Loucy (cell line): ENCODE data around the gene LRRC43.

Experiments
- EZH2phosphoT487 ChIP-seq: fragments of 200-600 bp; IDR thresholded peaks from 2 replicates; pipeline ENCODE4 v1.6.1; 2018; ENCODE audit warnings: antibody characterized with exemption, mild to moderate bottlenecking, moderate library complexity, borderline replicate concordance
- TF ChIP-seq, protein P1 (sequence below): fragments of 200-600 bp; sonication (generic); conservative IDR thresholded peaks from 2 replicates; pipeline ENCODE4 v1.5.1; 2014; ENCODE audit warnings: mild to moderate bottlenecking, antibody characterized with exemption, low read length

DNA sequence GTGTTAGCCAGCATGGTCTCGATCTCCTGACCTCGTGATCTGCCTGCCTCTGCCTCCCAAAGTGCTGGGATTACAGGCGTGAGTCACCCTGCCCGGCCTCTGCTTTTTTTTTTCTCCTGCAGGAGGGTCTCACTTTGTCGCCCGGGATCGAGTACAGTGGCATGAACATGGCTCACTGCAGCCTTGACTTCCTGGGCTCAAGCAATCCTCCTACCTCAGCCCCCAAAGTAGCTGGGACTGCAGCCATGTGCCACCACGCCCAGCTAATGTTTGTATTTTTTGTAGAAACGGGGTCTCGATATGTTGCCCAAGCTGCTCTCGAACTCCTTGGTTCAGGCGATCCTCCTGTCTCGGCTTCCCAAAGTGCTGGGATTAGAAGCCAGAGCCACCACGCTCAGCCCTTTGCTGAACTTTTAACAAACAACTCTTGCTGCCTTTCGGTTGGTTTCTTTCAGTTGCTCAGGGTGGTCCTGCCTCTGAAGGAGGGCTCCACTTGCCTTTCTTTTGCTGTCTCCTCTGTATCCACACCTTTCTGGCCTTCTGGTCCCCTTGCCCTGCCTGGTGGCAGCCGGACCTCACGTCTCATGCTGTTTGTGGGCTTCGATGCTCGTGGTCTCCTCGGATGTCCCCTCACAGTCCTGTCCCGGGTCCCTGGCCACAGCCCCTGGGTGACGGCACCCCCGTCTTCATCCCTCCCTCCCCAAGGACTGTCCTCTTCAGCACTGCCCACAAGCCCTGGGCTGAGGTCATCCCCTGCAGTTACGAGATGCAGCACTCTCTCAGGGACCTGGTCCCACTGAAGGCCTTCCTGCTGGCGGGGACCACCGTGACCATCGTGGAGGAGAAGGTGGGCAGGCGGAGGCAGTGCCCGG is 16.8 kb downstream of the LRRC43 start:
- TF ChIP-seq, protein P1, sequence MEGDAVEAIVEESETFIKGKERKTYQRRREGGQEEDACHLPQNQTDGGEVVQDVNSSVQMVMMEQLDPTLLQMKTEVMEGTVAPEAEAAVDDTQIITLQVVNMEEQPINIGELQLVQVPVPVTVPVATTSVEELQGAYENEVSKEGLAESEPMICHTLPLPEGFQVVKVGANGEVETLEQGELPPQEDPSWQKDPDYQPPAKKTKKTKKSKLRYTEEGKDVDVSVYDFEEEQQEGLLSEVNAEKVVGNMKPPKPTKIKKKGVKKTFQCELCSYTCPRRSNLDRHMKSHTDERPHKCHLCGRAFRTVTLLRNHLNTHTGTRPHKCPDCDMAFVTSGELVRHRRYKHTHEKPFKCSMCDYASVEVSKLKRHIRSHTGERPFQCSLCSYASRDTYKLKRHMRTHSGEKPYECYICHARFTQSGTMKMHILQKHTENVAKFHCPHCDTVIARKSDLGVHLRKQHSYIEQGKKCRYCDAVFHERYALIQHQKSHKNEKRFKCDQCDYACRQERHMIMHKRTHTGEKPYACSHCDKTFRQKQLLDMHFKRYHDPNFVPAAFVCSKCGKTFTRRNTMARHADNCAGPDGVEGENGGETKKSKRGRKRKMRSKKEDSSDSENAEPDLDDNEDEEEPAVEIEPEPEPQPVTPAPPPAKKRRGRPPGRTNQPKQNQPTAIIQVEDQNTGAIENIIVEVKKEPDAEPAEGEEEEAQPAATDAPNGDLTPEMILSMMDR, result no peak
- TF ChIP-seq EZH2phosphoT487, result no peak
